Upper lobe of left lung (tissue), 6 donors: ENCODE results near the gene TSC22D1. TPM values are rescaled to one million over a fixed set of nuclear protein-coding genes. Genes with fewer than 3 reads are reported as not detected.

Source experiments
- ATAC-seq, 2 donors: fragments of 200-7000 bp; cut with Tn5 transposase; one replicate each; pipeline ENCODE4 v1.9.1; 2022; ENCODE audit warnings: mild to moderate bottlenecking in 2 of 2, moderate library complexity in 2 of 2; ENCODE audit not compliant: low FRiP score in 2 of 2
- DNase-seq, 2 donors: peaks; one replicate each; pipeline ENCODE4 v3.0.0-alpha.2; 2019 to 2020
- H3K27ac ChIP-seq, 4 donors: fragments of 200-600 bp; sonication (generic); one replicate each; pipeline ENCODE4 v1.5.1; 2016 to 2019
- H3K27me3 ChIP-seq, 4 donors: fragments of 200-600 bp; sonication (generic); one replicate each; pipeline ENCODE4 v1.5.1; 2017 to 2019
- H3K36me3 ChIP-seq, 4 donors: fragments of 200-600 bp; sonication (generic); one replicate each; pipeline ENCODE4 v1.5.1; 2016 to 2019
- H3K4me1 ChIP-seq, 4 donors: fragments of 200-600 bp; sonication (generic); one replicate each; pipeline ENCODE4 v1.5.1; 2018 to 2019
- H3K4me3 ChIP-seq, 4 donors: fragments of 200-600 bp; sonication (generic); one replicate each; pipeline ENCODE4 v1.5.1; 2017 to 2019; ENCODE audit warnings: mild to moderate bottlenecking in 2 of 4, moderate library complexity in 1 of 4
- H3K9me3 ChIP-seq, 4 donors: fragments of 200-600 bp; sonication (generic); one replicate each; pipeline ENCODE4 v1.5.1; 2018 to 2019
- EP300 ChIP-seq, 4 donors: sonication (generic); formaldehyde crosslinking; IDR thresholded peaks; one replicate each; pipeline ENCODE4 v1.5.1; 2017; ENCODE audit warnings: antibody characterized with exemption in 4 of 4, control low read depth in 2 of 4
- POLR2A ChIP-seq, 4 donors: fragments of 450-650 bp; IDR thresholded peaks; one replicate each; pipeline ENCODE4 v1.5.1; 2016 to 2017; ENCODE audit warnings: antibody characterized with exemption in 4 of 4, mild to moderate bottlenecking in 2 of 4
- POLR2AphosphoS5 ChIP-seq, 2 donors: sonication (generic); formaldehyde crosslinking; IDR thresholded peaks; one replicate each; pipeline ENCODE4 v1.5.1; 2017; ENCODE audit warnings: antibody characterized with exemption in 2 of 2
- WGBS, 2 donors: methylation state at CpG; one replicate each; pipeline ENCODE4 v1.1.5; 2017 to 2018; 5-methylcytosine and 5-hydroxymethylcytosine counted together
- total RNA-seq, 6 donors: library from RNA; depleted of rRNA in 4 of 6; stranded (reverse); fragments of >200 nt in 4 of 6; gene quantifications; one replicate each; pipeline versions ENCODE4 v1.1.0 to v1.2.1, GENCODE V29; 2016 to 2021
- TF ChIP-seq, protein P1 (sequence below), 6 experiments: fragments of 450-650 bp in 4 of 6; fragments of 200-600 bp in 2 of 6; sonication (generic) in 2 of 6; IDR thresholded peaks; one replicate each; pipeline ENCODE4 v1.5.1; 2016 to 2019; ENCODE audit warnings: antibody characterized with exemption in 6 of 6
- donor health status: DM: no; HTN: no; CAD: no; lungs with moderate emphysema.
- donor health status: DM: no; HTN: yes; CAD: no; lungs with severe emphysema.

Gene TSC22D1
- total RNA-seq, 6 donors from 2014 or later = 66.0 to 158 (median 115) TPM

DNA sequence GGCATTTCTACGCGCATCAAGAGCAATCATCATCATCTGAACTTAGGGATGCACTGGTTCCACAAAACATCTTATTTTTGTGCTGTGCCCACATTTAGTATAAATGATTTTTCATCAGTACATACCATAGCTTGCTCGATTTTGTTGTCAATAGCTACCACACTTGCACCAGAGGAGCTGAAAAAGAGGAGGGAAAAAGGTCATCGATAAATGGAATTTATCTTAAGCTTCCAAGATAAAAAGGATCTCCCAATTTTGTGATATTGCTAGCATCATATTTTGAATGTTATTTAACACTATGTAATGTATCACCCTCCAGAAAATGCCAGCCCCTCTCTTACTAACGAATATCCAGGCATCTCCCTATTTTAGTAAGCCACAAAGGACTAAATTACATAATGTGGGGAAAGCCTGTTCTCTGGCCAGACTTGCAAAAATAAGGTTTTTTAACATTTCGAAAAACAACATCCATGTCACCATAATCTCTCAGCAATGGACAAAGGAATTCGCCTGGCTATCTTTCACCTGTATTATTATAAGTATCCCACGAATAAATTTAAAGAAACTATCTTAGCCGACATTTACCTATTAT is 140.1 kb downstream of the TSC22D1 start:
- DNase-seq (no peak), ATAC-seq (no peak)
- H3K4me3 ChIP-seq = peak overlapping the region; percentile 53 to 78 (median 75)
- H3K9me3 ChIP-seq = no peaks in the 10 kb centered on the region
- H3K36me3 ChIP-seq = peaks cover 0 to 22% (median 10%) of the 10 kb centered on the region in 4 donors
- TF ChIP-seq, protein P1, sequence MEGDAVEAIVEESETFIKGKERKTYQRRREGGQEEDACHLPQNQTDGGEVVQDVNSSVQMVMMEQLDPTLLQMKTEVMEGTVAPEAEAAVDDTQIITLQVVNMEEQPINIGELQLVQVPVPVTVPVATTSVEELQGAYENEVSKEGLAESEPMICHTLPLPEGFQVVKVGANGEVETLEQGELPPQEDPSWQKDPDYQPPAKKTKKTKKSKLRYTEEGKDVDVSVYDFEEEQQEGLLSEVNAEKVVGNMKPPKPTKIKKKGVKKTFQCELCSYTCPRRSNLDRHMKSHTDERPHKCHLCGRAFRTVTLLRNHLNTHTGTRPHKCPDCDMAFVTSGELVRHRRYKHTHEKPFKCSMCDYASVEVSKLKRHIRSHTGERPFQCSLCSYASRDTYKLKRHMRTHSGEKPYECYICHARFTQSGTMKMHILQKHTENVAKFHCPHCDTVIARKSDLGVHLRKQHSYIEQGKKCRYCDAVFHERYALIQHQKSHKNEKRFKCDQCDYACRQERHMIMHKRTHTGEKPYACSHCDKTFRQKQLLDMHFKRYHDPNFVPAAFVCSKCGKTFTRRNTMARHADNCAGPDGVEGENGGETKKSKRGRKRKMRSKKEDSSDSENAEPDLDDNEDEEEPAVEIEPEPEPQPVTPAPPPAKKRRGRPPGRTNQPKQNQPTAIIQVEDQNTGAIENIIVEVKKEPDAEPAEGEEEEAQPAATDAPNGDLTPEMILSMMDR (IDR thresholded peaks at IDR 0.05) = no peak
- TF ChIP-seq POLR2A (IDR thresholded peaks at IDR 0.05) (no peak), POLR2AphosphoS5 (IDR thresholded peaks at IDR 0.05) (no peak), EP300 (IDR thresholded peaks at IDR 0.05) (no peak)
- H3K27me3 ChIP-seq = no peaks in the 10 kb centered on the region
- 0 to 2% methylated on average over 8 to 9 of the region's 9 CpGs for WGBS, 2 donors
- H3K4me1 ChIP-seq = peaks cover 15 to 30% (median 20%) of the 10 kb centered on the region in 4 donors
- peak overlapping the region; percentile 91 to 97 (median 92) for H3K27ac ChIP-seq

DNA sequence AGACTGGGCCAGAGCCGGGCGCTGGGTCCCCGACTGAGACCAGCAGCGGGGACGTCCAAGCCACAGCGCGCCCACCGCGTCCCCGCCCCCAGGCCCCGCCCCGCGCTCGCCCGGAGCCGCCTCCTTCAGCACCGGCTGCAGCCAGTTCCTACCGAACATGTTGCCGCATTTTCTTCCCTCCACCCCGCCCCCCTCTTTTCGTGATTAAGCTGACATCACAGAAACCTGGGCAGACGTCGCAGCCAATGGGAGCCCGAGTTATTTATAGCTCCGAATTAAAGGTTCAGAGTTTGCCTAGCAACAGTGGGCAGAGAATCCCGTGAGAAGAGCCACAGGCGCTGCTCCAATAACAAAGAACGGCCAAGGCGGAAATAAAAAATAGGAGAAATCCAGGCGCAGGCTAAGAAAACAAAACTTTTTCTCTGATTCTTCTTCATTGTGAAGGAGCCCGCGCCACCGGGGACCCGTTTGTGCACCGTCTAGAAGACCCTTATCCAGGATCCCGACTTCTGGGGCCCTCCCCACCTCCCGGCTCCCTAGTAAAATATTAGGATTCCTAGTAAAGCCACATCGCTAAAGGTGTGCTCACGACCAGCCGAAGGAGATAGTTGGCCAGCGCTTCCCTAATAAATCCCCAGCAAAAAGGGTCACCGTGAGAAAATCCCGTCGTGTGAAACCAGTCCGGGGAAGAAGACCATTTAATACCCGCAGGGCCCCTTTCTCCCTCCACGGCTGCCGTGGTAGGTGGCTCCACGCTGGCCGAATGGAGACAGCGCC is 140.8 kb downstream of the TSC22D1 start:
- peak; percentile 84 to 93 for ATAC-seq
- no peaks in the 10 kb centered on the region for H3K9me3 ChIP-seq
- H3K36me3 ChIP-seq = peaks cover 0 to 22% (median 10%) of the 10 kb centered on the region in 4 donors
- peak; percentile 62 to 87 for TF ChIP-seq POLR2AphosphoS5 (IDR thresholded peaks at IDR 0.05)
- peak in 3 of 4 donors; percentile 51 to 86 (median 84) for TF ChIP-seq POLR2A (IDR thresholded peaks at IDR 0.05)
- TF ChIP-seq EP300 (IDR thresholded peaks at IDR 0.05) = peak in 1 of 4 donors; percentile 51
- TF ChIP-seq, protein P1 (IDR thresholded peaks at IDR 0.05) = no peak
- peak overlapping the region; percentile 91 to 97 (median 92) for H3K27ac ChIP-seq
- 0% methylated on average over 22 to 51 of the region's 51 CpGs for WGBS, 2 donors
- no peaks in the 10 kb centered on the region for H3K27me3 ChIP-seq
- peak overlapping the region; percentile 53 to 78 (median 75) for H3K4me3 ChIP-seq
- peaks cover 15 to 30% (median 20%) of the 10 kb centered on the region in 4 donors for H3K4me1 ChIP-seq
- peak; percentile 97 to 98 for DNase-seq

DNA sequence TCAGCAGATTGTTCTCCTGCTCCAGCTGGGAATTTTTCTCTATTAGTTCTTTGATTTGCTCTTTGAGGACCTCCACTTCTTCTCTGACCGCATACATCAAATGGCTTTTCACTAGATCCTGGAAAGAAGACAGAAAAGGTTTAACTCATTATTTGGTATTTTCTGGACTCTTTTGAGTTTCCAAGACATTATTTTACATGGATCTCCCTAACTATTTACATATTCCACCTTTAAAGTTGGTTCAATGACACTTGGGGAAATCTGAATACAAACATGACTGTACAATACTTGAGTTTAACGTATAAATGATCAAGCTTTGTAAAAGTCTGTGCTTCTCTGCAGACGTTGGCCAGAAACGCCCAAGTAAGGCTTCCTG is 141.4 kb downstream of the TSC22D1 start:
- H3K27ac ChIP-seq = peak overlapping the region; percentile 67 to 97 (median 92)
- H3K27me3 ChIP-seq = no peaks in the 10 kb centered on the region
- WGBS, 2 donors = 7 to 14% methylated on average over 3 to 4 of the region's 4 CpGs
- peaks cover 15 to 30% (median 20%) of the 10 kb centered on the region in 4 donors for H3K4me1 ChIP-seq
- H3K9me3 ChIP-seq = no peaks in the 10 kb centered on the region
- TF ChIP-seq, protein P1 (IDR thresholded peaks at IDR 0.05) = no peak
- TF ChIP-seq POLR2AphosphoS5 (IDR thresholded peaks at IDR 0.05) (no peak), POLR2A (IDR thresholded peaks at IDR 0.05) (no peak), EP300 (IDR thresholded peaks at IDR 0.05) (no peak)
- peaks cover 0 to 22% (median 10%) of the 10 kb centered on the region in 4 donors for H3K36me3 ChIP-seq
- DNase-seq (no peak), ATAC-seq (no peak)
- H3K4me3 ChIP-seq = peak overlapping the region; percentile 53 to 78 (median 75)

DNA sequence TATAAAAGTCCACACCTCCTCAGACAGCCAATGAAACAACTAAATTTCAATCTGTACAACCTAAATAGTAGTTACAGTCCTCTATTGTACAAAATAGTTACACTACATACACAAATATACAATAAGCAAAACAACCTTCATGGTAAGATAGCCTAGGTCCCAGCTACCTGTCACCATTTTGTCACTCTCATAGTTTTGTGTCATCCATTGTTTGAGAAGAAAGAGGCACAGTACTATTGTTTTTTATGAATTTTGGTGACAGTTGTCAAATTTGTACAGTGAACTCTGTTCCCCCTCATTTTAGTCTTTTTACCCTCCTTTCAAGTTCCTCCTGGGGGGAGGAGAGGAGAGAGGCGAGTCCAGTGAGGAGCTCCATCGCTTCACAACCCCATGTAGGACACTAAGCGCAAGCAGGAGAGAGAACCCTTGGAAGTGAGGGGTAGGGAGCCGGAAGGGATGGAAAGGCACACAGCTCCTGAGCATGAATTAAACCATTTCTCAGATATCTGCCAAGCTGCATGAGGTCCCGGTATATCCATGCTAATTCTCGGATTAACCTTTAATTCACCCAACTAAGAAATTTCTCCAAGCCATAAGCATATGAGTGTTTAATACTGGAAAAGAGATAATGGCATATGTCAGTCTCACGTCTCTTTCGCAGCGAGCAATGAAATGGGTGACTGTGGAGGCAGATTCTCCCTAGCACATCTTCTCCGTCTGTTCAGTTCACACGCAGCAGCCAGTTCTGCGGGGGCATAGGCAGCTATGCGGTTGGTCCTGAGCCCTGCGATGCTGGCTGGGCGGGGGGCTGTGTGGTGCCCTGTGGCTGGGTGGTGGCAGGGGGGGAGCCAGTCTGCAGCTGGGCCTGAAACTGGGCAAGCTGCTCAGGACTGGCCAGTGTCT is 142.0 kb downstream of the TSC22D1 start:
- Histone ChIP-seq H3K27ac (peak overlapping the region; percentile 67 to 97 (median 92)), H3K4me3 (peak overlapping the region; percentile 53 to 78 (median 75)), H3K9me3 (no peaks in the 10 kb centered on the region), H3K36me3 (peaks cover 0 to 22% (median 10%) of the 10 kb centered on the region in 4 donors), H3K27me3 (no peaks in the 10 kb centered on the region), H3K4me1 (peaks cover 15 to 30% (median 20%) of the 10 kb centered on the region in 4 donors)
- ATAC-seq = no peak
- TF ChIP-seq POLR2A (IDR thresholded peaks at IDR 0.05) = no peak
- TF ChIP-seq POLR2AphosphoS5 (IDR thresholded peaks at IDR 0.05) = peak in 1 of 2 donors; percentile 5
- WGBS, 2 donors = 64 to 69% methylated on average over 15 of the region's 15 CpGs
- peak in 1 of 2 donors; percentile 74 for DNase-seq
